Gastrocnemius medialis (tissue), 4 donors: ENCODE data around the gene PANX3. TPM values are rescaled to one million over a fixed set of nuclear protein-coding genes. Genes with fewer than 3 reads are reported as not detected.

Source experiments
- ATAC-seq, 2 donors: fragments of 150-250 bp; one replicate each; pipeline ENCODE4 v1.9.1; 2016
- DNase-seq, 2 donors: peaks; one replicate each; pipeline ENCODE4 v3.0.0-alpha.2; 2019
- H3K27ac ChIP-seq, 4 donors: fragments of 200-600 bp; sonication (generic); 1 replicate in 1 of 4; 2 replicates in 3 of 4; pipeline ENCODE4 v1.5.1; 2016 to 2018; ENCODE audit warnings: mild to moderate bottlenecking in 2 of 4, moderate library complexity in 1 of 4
- H3K27me3 ChIP-seq, 3 donors: fragments of 200-600 bp; sonication (generic) in 2 of 3; 1 replicate in 1 of 3; 2 replicates in 2 of 3; pipeline versions ENCODE4 v1.5.1 to v1.6.0; 2016 to 2019; ENCODE audit warnings: mild to moderate bottlenecking in 1 of 3, moderate library complexity in 1 of 3
- H3K36me3 ChIP-seq, 2 donors: fragments of 200-600 bp; sonication (generic) in 1 of 2; one replicate each; pipeline ENCODE4 v1.5.1; 2017 to 2018
- H3K4me1 ChIP-seq, 2 donors: fragments of 200-600 bp; sonication (generic) in 1 of 2; one replicate each; pipeline ENCODE4 v1.5.1; 2016 to 2017; ENCODE audit warnings: mild to moderate bottlenecking in 2 of 2
- H3K4me3 ChIP-seq, 4 donors: fragments of 200-600 bp; sonication (generic) in 3 of 4; 1 replicate in 1 of 4; 2 replicates in 3 of 4; pipeline ENCODE4 v1.5.1; 2016 to 2019; ENCODE audit warnings: mild to moderate bottlenecking in 2 of 4
- H3K9me3 ChIP-seq, 3 donors: fragments of 200-600 bp; sonication (generic) in 2 of 3; 1 replicate in 1 of 3; 2 replicates in 2 of 3; pipeline ENCODE4 v1.5.1; 2016 to 2019
- POLR2A ChIP-seq, 2 donors: fragments of 450-650 bp; IDR thresholded peaks; one replicate each; pipeline ENCODE4 v1.6.1; 2017; ENCODE audit warnings: antibody characterized with exemption in 2 of 2, mild to moderate bottlenecking in 2 of 2, moderate library complexity in 2 of 2
- in situ Hi-C, 4 donors: fragments of 200-750 bp; cut with MboI; loops; one replicate each; pipeline versions ENCODE4 v1.15.0 to v1.8.0; 2017; ENCODE audit warnings: low sequenced_read_pairs in 4 of 4
- intact Hi-C: fragments of 100-400 bp; cut with DNase I; formaldehyde crosslinking; loops from one replicate; pipeline ENCODE4 v1.15.1; 2023; ENCODE audit warnings: low total_unique reads
- total RNA-seq, 4 donors: library from RNA; depleted of rRNA; stranded (reverse); fragments of >200 nt; gene quantifications; one replicate each; pipeline versions ENCODE4 v1.1.0 to v1.2.3, GENCODE V29; 2016
- TF ChIP-seq, protein P1 (sequence below), 5 experiments: fragments of 450-650 bp in 3 of 5; fragments of 200-600 bp in 2 of 5; sonication (generic) in 2 of 5; IDR thresholded peaks in 4 of 5; conservative IDR thresholded peaks in 1 of 5; 1 replicate in 4 of 5; 2 replicates in 1 of 5; pipeline ENCODE4 v1.5.1; 2016 to 2019; ENCODE audit warnings: antibody characterized with exemption in 5 of 5, mild to moderate bottlenecking in 3 of 5, moderate library complexity in 3 of 5

PANX3 gene
- total RNA-seq, 4 donors from 2014 or later = not detected

DNA sequence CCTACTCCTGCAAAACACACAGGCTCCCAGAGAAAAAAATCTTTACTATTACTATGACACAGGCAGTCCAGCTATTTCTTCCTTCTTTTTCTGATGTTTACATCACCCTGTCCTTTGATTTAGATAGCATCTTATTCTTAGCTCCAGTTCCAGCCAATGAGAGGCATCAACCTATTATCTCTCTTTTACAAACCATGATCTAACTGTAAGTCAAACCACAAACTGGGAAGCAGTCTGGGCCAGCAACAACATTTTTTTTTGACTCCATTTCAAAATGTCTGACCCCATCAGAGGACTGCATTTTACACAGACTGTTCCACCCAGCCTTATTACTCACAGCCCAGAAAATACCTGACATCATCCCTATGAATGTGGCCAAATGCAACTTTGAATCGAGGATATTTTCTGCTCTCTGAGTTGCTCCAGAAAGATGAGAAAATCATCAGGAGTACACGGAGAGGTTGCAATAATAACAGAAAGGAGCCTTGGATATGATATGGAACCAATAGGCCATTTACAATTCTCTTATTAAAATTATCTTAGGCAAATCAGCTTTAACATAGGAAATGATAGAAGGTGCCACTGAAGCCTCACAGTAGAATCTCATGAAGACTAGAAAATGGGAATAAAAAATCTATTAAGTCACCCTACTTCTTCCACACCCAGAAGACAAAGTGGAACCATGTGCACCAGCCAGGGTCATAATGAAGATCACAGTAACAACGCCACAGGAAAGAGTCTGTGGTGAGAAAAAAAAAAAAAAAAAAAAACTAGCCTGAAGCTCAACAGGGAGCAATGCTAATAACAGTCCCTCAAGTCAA is 32.6 kb downstream of the PANX3 start:
- TF ChIP-seq, protein P1, sequence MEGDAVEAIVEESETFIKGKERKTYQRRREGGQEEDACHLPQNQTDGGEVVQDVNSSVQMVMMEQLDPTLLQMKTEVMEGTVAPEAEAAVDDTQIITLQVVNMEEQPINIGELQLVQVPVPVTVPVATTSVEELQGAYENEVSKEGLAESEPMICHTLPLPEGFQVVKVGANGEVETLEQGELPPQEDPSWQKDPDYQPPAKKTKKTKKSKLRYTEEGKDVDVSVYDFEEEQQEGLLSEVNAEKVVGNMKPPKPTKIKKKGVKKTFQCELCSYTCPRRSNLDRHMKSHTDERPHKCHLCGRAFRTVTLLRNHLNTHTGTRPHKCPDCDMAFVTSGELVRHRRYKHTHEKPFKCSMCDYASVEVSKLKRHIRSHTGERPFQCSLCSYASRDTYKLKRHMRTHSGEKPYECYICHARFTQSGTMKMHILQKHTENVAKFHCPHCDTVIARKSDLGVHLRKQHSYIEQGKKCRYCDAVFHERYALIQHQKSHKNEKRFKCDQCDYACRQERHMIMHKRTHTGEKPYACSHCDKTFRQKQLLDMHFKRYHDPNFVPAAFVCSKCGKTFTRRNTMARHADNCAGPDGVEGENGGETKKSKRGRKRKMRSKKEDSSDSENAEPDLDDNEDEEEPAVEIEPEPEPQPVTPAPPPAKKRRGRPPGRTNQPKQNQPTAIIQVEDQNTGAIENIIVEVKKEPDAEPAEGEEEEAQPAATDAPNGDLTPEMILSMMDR (IDR thresholded peaks at IDR 0.05 in 4 of 5, conservative IDR thresholded peaks at IDR 0.05 in 1 of 5) = no peak
- TF ChIP-seq POLR2A (IDR thresholded peaks at IDR 0.05) = no peak
- peak; percentile 11 to 23 for ATAC-seq
- H3K9me3 ChIP-seq = no peaks in the 10 kb centered on the region
- intact Hi-C loops (no loop called here), in situ Hi-C loops (no loop called here)
- H3K4me3 ChIP-seq = no peak overlapping the region
- no peak for DNase-seq
- peaks cover 0 to 12% of the 10 kb centered on the region in 2 donors for H3K36me3 ChIP-seq
- no peak overlapping the region for H3K27ac ChIP-seq
- no peaks in the 10 kb centered on the region for H3K27me3 ChIP-seq
- H3K4me1 ChIP-seq = no peaks in the 10 kb centered on the region

DNA sequence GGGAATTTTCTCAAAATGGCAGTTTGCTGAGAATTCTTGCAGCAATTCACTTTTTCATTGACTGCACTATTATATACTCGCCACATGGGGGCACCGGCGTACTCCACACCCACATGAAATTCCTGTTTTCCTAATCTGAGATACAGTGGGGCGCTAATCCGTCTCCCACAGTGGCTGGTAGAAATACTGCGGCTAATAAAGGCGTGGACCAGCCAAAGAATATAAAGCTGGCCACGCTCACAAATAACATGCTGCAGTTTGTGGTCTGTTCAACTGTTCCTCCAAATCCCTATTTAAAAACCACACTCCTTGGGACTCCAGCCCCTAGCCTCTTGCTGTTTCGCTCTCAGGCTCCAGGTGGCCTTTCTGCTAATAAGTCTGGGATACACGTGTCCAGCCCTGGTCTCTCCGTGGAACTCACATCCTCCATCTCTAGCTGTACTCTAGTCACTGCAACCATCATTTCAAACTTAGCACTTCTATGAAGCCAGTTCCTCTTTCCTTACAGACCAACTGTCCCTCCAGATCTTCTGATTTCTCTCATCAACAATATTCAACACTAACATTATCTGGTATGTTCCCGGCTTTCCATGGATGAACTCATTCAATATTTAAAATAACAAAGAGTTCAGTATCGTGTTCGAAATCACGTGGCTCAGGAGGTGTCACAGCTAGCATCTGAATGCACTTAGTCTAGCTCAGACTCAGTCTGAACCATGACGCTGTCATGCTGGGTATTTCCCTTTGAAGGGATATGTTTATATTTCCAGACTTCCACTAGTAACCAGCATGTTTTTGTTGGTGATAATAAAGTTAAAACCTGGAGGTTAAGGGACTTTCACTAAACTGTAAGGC is 33.4 kb downstream of the PANX3 start:
- Histone ChIP-seq H3K27ac (no peak overlapping the region), H3K4me3 (no peak overlapping the region), H3K27me3 (no peaks in the 10 kb centered on the region), H3K4me1 (no peaks in the 10 kb centered on the region), H3K36me3 (peaks cover 0 to 5% of the 10 kb centered on the region in 2 donors), H3K9me3 (no peaks in the 10 kb centered on the region)
- peak; percentile 56 to 82 for ATAC-seq
- in situ Hi-C loops = no loop called here
- TF ChIP-seq, protein P1 (IDR thresholded peaks at IDR 0.05 in 4 of 5, conservative IDR thresholded peaks at IDR 0.05 in 1 of 5) = peak; percentile 46 to 81 (median 63)
- no peak for TF ChIP-seq POLR2A (IDR thresholded peaks at IDR 0.05)
- intact Hi-C loops = no loop called here
- DNase-seq = peak in 1 of 2 donors; percentile 31

DNA sequence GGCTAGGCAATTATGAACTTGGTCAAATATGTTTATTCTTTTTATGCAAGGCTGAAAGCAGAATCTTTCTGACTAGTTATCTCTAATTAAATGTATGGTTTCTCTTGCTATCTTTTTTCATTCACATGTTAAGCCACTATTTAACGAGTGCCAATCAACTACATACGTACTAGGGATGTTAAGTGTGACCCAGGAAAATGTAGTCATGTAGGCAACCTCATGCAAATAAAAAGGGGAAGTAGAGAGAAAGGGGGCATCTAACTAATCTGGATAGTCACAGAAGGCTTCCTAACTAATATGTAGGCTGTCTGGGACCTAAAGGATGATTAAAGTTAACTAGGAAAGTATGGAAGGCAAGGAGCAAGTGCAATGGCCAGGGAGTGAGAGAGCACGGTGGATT is 34.9 kb downstream of the PANX3 start:
- no peaks in the 10 kb centered on the region for H3K4me1 ChIP-seq
- in situ Hi-C loops = no loop called here
- ATAC-seq (no peak), DNase-seq (no peak)
- H3K9me3 ChIP-seq = no peaks in the 10 kb centered on the region
- no peaks in the 10 kb centered on the region for H3K27me3 ChIP-seq
- no peak overlapping the region for H3K4me3 ChIP-seq
- intact Hi-C loops = no loop called here
- TF ChIP-seq, protein P1 (IDR thresholded peaks at IDR 0.05 in 4 of 5, conservative IDR thresholded peaks at IDR 0.05 in 1 of 5) = no peak
- TF ChIP-seq POLR2A (IDR thresholded peaks at IDR 0.05) = no peak
- H3K27ac ChIP-seq = no peak overlapping the region
- peaks cover 0 to 4% of the 10 kb centered on the region in 2 donors for H3K36me3 ChIP-seq

DNA sequence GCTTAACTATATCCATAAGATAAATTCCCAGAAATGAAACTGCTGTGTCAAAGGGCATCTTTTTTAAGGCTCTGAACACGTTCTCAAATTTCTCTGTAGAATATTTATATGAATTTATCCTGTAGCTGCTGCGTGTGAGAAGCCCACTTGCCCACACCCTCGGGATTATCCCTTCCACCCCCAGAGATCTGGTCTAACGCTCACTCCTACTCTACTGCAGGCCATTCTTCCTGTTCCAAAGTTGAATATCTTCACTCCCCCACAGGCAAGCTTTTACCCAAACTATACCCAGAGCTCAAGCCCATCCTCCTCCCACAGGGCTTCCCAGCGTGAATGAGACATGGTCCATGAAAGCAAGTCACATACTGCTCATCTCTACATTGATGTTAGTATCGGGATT is 37.4 kb downstream of the PANX3 start:
- intact Hi-C loops = no loop called here

More for the DNA sequence above, 37.4 kb downstream of the PANX3 start:
- H3K4me1 ChIP-seq = no peaks in the 10 kb centered on the region
- no peak overlapping the region for H3K27ac ChIP-seq
- no peak overlapping the region for H3K4me3 ChIP-seq
- in situ Hi-C loops = no loop called here
- H3K27me3 ChIP-seq = no peaks in the 10 kb centered on the region
- H3K36me3 ChIP-seq = peaks cover 0 to 9% of the 10 kb centered on the region in 2 donors
- ATAC-seq = no peak
- TF ChIP-seq, protein P1 (IDR thresholded peaks at IDR 0.05 in 4 of 5, conservative IDR thresholded peaks at IDR 0.05 in 1 of 5) = no peak
- no peak for TF ChIP-seq POLR2A (IDR thresholded peaks at IDR 0.05)
- no peaks in the 10 kb centered on the region for H3K9me3 ChIP-seq
- no peak for DNase-seq
